ENCODE results near the gene TAF8. TPM values are rescaled to one million over a fixed set of nuclear protein-coding genes. Genes with fewer than 3 reads are reported as not detected.

The TAF8 gene
- total RNA-seq, 8 experiments from 2014 or later = 3.7 to 22.7 (median 8.9) TPM

GRCh38 chr6:42020967-42021366 lies 29.4 kb upstream of the TAF8 start:
- ATAC-seq (replicated peaks in 6 of 8) = no peak
- in situ Hi-C loops (cut with MboI; ENCODE audit: low pct_unique_long_range_greater_than_20kb in 2 of 9, low sequenced_read_pairs in 9 of 9, unreplicated experiment in 9 of 9) = no loop called here
- no peak overlapping the region for H3K4me3 ChIP-seq
- 86 to 100% (median 100%) methylated on average over 1 to 7 of the region's 8 CpGs; no CpG with 5 or more reads in 1 of the 10 experiments for WGBS, 10 experiments
- H3K27ac ChIP-seq = no peak overlapping the region
- no peaks in the 10 kb centered on the region for H3K4me1 ChIP-seq (replicated peaks in 1 of 2)

- in situ Hi-C loops (cut with MboI; ENCODE audit: low pct_unique_long_range_greater_than_20kb in 2 of 9, low sequenced_read_pairs in 9 of 9, unreplicated experiment in 9 of 9) = no loop called here
- Histone ChIP-seq H3K27ac (no peak overlapping the region), H3K4me1 (replicated peaks in 1 of 2) (no peaks in the 10 kb centered on the region), H3K4me3 (no peak overlapping the region)
- WGBS, 10 experiments = 45 to 92% (median 82%) methylated on average over 3 to 6 of the region's 12 CpGs
- ATAC-seq (replicated peaks in 6 of 8) = no peak
Observed at GRCh38 chr6:42021847-42022754, 28.2 kb upstream of the TAF8 start.

- in situ Hi-C loops (cut with MboI; ENCODE audit: low pct_unique_long_range_greater_than_20kb in 2 of 9, low sequenced_read_pairs in 9 of 9, unreplicated experiment in 9 of 9) = no loop called here
- Histone ChIP-seq H3K4me3 (no peak overlapping the region), H3K27ac (no peak overlapping the region), H3K4me1 (replicated peaks in 1 of 2) (no peaks in the 10 kb centered on the region)
- ATAC-seq (replicated peaks in 6 of 8) = no peak
- 40 to 100% (median 81%) methylated on average over 1 to 11 of the region's 14 CpGs; no CpG with 5 or more reads in 1 of the 10 experiments for WGBS, 10 experiments
Observed at GRCh38 chr6:42022755-42023384, 27.5 kb upstream of the TAF8 start.

DNA sequence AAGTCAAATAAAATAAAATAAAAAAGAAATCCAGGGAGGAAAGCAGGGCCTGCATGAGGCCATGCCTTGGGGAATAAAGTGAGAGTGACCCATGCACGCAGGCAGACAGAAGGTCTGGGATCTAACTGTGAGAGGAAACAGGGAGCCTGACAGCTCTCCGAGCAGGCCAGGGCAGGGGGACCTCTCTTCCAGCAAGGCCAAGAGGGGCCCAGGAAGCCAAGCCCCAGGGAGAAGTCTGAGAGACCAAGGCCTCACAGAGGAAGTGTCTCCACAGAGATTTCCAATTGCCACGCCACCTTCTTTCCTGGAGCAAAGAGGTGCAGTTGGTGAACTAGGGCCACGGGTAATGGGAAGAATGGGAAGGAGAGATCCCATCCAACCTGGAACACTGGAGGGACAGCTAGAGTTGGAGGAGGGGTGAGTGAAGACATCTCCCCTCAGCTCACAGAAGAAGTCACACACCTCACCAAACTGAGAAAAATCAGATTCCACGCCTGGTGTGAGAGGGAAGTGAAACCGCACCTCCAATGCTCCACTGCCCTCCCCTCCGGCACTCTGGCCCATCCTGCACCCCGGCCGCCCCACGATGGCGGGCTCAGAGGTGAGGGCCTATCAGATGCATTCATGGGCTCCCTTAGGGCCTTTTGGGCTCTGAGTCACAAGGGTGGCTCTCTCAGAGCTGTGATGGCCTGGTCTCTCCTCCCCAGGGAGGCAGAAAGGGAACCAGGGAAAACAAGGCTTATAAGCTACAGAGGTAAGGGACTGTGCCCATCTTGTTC lies 25.1 kb upstream of the TAF8 start:
- no peak for ATAC-seq (replicated peaks in 6 of 8)
- WGBS, 10 experiments = 82 to 100% (median 100%) methylated on average over 1 to 6 of the region's 11 CpGs; no CpG with 5 or more reads in 5 of the 10 experiments
- in situ Hi-C loops (cut with MboI; ENCODE audit: low pct_unique_long_range_greater_than_20kb in 2 of 9, low sequenced_read_pairs in 9 of 9, unreplicated experiment in 9 of 9) = loop anchor here in 8 of 9 experiments (25.0 kb wide), 4 partner anchors 88 to 663 kb away; partner anchors contain the start of genes FRS3 (in 5 of the 8), PRICKLE4 (in 5 of the 8), TOMM6 (in 5 of the 8) and CCND3 (in 2 of the 8)

GRCh38 chr6:42025845-42026243 lies 24.5 kb upstream of the TAF8 start:
- WGBS, 10 experiments = 67 to 100% (median 80%) methylated on average over 1 to 7 of the region's 7 CpGs; no CpG with 5 or more reads in 5 of the 10 experiments
- ATAC-seq (replicated peaks in 6 of 8) = no peak
- in situ Hi-C loops (cut with MboI; ENCODE audit: low pct_unique_long_range_greater_than_20kb in 2 of 9, low sequenced_read_pairs in 9 of 9, unreplicated experiment in 9 of 9) = loop anchor here in 8 of 9 experiments (25.0 kb wide), 4 partner anchors 89 to 664 kb away; partner anchors contain the start of genes FRS3 (in 5 of the 8), PRICKLE4 (in 5 of the 8), TOMM6 (in 5 of the 8) and CCND3 (in 2 of the 8)

More for the DNA sequence above, 25.1 kb upstream of the TAF8 start:
- Histone ChIP-seq H3K4me1 (replicated peaks in 1 of 2) (no peaks in the 10 kb centered on the region), H3K27ac (no peak overlapping the region), H3K4me3 (no peak overlapping the region)

DNA sequence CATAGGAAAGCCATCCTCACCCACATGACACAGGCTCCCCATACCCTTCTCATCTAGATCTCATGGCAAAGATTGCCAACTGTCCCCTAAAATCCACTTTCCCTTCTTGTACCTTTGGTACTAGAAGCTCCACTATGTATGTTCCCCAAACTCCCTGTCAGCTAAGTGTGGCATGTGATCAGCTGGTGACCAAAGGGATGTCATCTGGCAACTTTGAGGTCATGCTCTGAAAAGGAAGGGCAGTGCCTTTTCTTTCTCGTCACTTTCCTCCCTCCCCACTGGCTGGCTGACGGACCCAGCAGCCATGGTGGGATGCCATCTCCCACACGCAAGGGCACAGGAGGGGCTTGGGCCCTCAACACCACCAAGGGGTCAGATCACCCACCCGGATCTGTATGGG lies 23.8 kb upstream of the TAF8 start:
- H3K4me3 ChIP-seq = no peak overlapping the region
- H3K4me1 ChIP-seq (replicated peaks in 1 of 2) = no peaks in the 10 kb centered on the region
- in situ Hi-C loops (cut with MboI; ENCODE audit: low pct_unique_long_range_greater_than_20kb in 2 of 9, low sequenced_read_pairs in 9 of 9, unreplicated experiment in 9 of 9) = loop anchor here in 8 of 9 experiments (25.0 kb wide), 4 partner anchors 89 to 664 kb away; partner anchors contain the start of genes FRS3 (in 5 of the 8), PRICKLE4 (in 5 of the 8), TOMM6 (in 5 of the 8) and CCND3 (in 2 of the 8)
- 60 to 100% (median 80%) methylated on average over 1 of the region's 4 CpGs; no CpG with 5 or more reads in 7 of the 10 experiments for WGBS, 10 experiments
- H3K27ac ChIP-seq = no peak overlapping the region
- no peak for ATAC-seq (replicated peaks in 6 of 8)

More at GRCh38 chr6:42025845-42026243, 24.5 kb upstream of the TAF8 start:
- no peaks in the 10 kb centered on the region for H3K4me1 ChIP-seq (replicated peaks in 1 of 2)
- no peak overlapping the region for H3K27ac ChIP-seq
- no peak overlapping the region for H3K4me3 ChIP-seq

DNA sequence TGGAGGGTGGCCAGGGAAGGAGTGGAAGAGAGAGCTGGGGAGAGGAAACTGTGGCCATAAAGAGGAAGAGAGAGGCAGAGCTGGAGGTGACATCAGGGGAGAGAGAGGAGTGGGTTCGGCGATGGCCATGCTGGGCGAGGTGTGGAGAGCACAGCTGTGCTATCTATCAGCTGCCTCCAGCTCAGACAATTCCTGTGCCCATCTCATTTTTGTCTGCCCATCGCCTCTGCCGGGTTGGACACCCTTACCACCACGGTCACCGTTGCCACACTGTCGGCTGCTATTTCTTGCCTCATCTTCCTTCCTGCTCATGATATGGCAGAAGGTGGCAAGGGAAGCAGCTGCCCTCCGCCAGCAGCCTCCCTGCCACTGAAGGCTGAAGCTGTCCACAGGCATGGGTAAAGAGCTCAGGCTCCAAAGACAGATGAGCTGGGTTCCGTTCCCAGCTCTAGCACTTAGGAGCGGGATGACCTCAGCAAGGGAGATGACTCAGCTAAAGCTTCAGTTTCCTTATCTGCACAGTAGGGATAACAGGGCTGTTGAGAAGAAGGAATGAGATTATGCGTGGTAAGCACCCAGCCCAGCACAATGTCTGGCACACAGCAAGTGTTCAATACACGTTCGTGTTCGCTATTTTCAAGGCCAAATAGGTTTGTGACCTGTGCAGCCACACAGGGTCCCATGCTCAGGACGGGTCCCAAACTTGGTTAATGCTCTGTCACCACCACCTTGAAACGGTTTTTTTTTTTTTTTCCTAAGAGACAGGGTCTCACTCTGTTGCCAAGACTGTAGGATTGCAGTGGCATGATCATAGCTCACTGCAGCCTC lies 21.9 kb upstream of the TAF8 start:
- peak in 5 of 8 experiments; percentile 32 to 64 (median 41) for ATAC-seq (replicated peaks in 6 of 8)
- Histone ChIP-seq H3K27ac (no peak overlapping the region), H3K4me3 (no peak overlapping the region), H3K4me1 (replicated peaks in 1 of 2) (no peaks in the 10 kb centered on the region)
- 40 to 95% (median 73%) methylated on average over 1 to 11 of the region's 17 CpGs for WGBS, 10 experiments
- in situ Hi-C loops (cut with MboI; ENCODE audit: low pct_unique_long_range_greater_than_20kb in 2 of 9, low sequenced_read_pairs in 9 of 9, unreplicated experiment in 9 of 9) = loop anchor here in 8 of 9 experiments (25.0 kb wide), 4 partner anchors 91 to 666 kb away; partner anchors contain the start of genes FRS3 (in 5 of the 8), PRICKLE4 (in 5 of the 8), TOMM6 (in 5 of the 8) and CCND3 (in 2 of the 8)

DNA sequence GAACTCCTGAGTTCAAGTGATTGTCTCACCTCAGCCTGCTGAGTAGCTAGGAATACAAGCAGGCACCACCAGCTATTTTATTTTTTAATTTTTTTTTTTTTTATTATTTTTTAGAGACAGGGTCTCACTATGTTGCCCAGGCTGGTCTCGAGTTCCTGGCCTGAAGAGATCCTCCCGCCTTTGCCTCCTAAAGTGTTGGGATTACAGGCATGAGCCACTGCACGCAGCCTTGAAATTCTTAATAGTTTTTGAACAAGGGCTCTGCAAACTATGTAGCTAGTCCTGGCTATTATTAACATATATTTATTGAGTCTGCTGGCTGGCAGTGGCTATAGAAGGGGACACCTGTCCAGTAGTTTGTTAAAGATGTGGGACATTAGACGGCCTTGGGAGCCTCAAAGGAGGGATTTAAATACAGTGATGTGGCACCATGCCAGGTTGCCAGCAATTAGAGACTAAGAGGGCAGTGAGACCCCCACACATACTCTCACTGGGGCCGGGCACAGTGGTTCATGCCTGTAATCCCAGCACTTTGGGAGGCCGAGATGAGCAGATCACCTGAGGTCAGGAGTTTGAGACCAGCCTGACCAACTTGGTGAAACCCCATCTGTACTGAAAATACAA lies 21.1 kb upstream of the TAF8 start:
- Histone ChIP-seq H3K27ac (no peak overlapping the region), H3K4me3 (no peak overlapping the region), H3K4me1 (replicated peaks in 1 of 2) (no peaks in the 10 kb centered on the region)
- 29 to 100% (median 87%) methylated on average over 1 to 5 of the region's 6 CpGs for whole genome bisulfite sequencing, 10 experiments
- in situ Hi-C loops (cut with MboI; ENCODE audit: low pct_unique_long_range_greater_than_20kb in 2 of 9, low sequenced_read_pairs in 9 of 9, unreplicated experiment in 9 of 9) = loop anchor here in 8 of 9 experiments (25.0 kb wide), 4 partner anchors 92 to 667 kb away; partner anchors contain the start of genes FRS3 (in 5 of the 8), PRICKLE4 (in 5 of the 8), TOMM6 (in 5 of the 8) and CCND3 (in 2 of the 8)
- ATAC-seq (replicated peaks in 6 of 8) = no peak

GRCh38 chr6:42029881-42030280 lies 20.4 kb upstream of the TAF8 start:
- in situ Hi-C loops (cut with MboI; ENCODE audit: low pct_unique_long_range_greater_than_20kb in 2 of 9, low sequenced_read_pairs in 9 of 9, unreplicated experiment in 9 of 9) = loop anchor here in 8 of 9 experiments (25.0 kb wide), 4 partner anchors 93 to 668 kb away; partner anchors contain the start of genes FRS3 (in 5 of the 8), PRICKLE4 (in 5 of the 8), TOMM6 (in 5 of the 8) and CCND3 (in 2 of the 8)
- Histone ChIP-seq H3K4me3 (no peak overlapping the region), H3K4me1 (replicated peaks in 1 of 2) (no peaks in the 10 kb centered on the region), H3K27ac (no peak overlapping the region)
- no peak for ATAC-seq (replicated peaks in 6 of 8)
- WGBS, 10 experiments = 86 to 100% methylated on average over 1 of the region's 3 CpGs; no CpG with 5 or more reads in 8 of the 10 experiments

- 0 to 100% (median 86%) methylated on average over 1 to 6 of the region's 14 CpGs; no CpG with 5 or more reads in 3 of the 10 experiments for WGBS, 10 experiments
- Histone ChIP-seq H3K4me3 (no peak overlapping the region), H3K4me1 (replicated peaks in 1 of 2) (no peaks in the 10 kb centered on the region), H3K27ac (no peak overlapping the region)
- peak in 3 of 8 experiments; percentile 71 to 87 (median 78) for ATAC-seq (replicated peaks in 6 of 8)
- in situ Hi-C loops (cut with MboI; ENCODE audit: low pct_unique_long_range_greater_than_20kb in 2 of 9, low sequenced_read_pairs in 9 of 9, unreplicated experiment in 9 of 9) = loop anchor here in 8 of 9 experiments (25.0 kb wide), 4 partner anchors 94 to 669 kb away; partner anchors contain the start of genes FRS3 (in 5 of the 8), PRICKLE4 (in 5 of the 8), TOMM6 (in 5 of the 8) and CCND3 (in 2 of the 8)
Observed at GRCh38 chr6:42030585-42031506, 19.5 kb upstream of the TAF8 start.
